IPS-18c (cell line): ENCODE data around the gene ESRRG.

ENCODE experiments used
- H3K4me3 ChIP-seq: 2 replicates; pipeline ENCODE4 v1.7.0; 2013; ENCODE audit warnings: low read depth, mild to moderate bottlenecking, low read length, moderate library complexity; ENCODE audit not compliant: insufficient read depth
- H3K9me3 ChIP-seq: one replicate; pipeline ENCODE4 v1.6.1; 2013; ENCODE audit warnings: mild to moderate bottlenecking, low read length, moderate library complexity; ENCODE audit not compliant: control insufficient read depth, insufficient read depth

The ESRRG gene

DNA sequence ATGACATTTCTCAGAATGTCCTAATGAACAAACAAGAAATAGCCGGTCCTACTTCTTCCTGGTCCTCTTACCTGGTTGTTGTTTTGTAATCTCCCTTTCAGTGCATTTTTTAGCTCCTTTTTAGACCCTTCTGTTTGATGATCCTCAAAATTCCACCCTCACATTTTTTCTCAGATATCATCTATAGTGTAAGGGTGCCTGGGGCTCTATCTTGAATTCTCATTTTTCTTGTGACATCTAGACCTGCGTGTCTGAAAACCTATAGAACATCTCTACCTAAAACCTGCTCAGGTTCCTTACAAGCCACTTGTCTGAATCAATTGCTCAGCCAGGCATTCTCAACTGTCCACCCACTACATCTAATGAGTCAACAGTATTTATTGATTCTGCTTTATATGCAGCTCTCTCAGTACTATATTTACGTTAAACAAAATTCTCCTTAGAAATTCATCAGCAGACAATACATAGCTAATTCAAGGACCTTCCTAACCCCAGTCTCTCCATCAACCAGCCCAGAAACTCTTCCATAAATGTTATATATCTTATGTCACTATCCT is 263.5 kb downstream of the ESRRG start:
- Histone ChIP-seq H3K4me3 (no peak overlapping the region), H3K9me3 (no peaks in the 10 kb centered on the region)

DNA sequence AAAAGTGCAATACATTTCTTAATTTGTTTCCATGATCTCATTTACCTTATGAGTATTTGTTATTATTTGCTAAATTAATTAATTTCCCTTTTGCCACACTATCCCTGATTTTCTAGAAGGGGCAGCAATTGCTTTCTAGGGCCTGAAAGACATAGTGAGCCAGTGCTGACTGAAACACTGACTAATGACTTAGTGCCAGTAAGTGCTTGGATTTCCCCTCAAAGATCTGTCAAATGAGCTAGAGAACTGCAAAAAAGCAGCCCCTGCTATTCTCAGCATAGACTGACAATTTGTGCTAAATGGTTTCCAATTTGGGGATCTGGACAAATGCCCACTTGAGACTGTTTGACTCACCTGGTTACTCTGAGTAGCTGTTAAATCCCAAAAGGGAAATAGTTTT is 264.4 kb downstream of the ESRRG start:
- H3K9me3 ChIP-seq: no peaks in the 10 kb centered on the region
- no peak overlapping the region for H3K4me3 ChIP-seq

DNA sequence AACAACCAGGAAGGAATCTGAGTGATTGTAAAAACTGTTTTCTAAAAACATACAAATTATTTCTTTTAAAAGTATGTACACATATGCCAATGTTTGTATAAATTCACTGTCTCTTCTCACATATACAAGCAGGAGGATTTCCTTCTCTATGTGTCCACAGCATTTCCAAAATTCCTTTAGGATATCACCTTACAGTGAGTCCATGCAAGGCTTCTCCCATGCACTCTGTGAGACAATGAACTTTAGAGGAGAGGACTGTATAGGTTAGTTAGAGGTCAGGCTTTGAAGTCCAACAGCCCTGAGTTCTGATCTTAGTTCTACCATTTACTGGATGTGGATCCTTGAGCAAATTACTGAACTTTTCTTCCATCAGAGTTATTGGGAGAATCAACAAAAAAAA is 265.9 kb downstream of the ESRRG start:
- no peak overlapping the region for H3K4me3 ChIP-seq

DNA sequence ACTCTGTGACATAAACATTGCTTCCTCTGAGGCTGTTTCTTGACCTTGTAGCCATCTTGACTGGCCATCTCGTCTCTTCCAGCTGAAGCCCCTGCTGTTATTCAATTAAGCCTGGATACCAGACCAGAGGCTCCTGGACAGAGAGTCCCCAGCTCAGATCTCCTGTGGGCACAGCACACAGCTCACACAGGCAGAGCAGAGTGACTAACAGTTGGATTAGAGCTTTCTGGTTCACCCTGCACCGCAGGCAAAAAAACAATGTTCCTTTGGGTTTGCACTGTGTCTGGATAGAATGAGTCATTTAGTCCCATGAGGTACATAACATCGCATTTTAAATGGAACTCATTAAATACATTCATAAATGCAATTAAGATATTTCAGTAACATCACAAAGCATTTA is 266.5 kb downstream of the ESRRG start:
- Histone ChIP-seq H3K9me3 (no peaks in the 10 kb centered on the region), H3K4me3 (no peak overlapping the region)

More for the DNA sequence above, 265.9 kb downstream of the ESRRG start:
- no peaks in the 10 kb centered on the region for H3K9me3 ChIP-seq

DNA sequence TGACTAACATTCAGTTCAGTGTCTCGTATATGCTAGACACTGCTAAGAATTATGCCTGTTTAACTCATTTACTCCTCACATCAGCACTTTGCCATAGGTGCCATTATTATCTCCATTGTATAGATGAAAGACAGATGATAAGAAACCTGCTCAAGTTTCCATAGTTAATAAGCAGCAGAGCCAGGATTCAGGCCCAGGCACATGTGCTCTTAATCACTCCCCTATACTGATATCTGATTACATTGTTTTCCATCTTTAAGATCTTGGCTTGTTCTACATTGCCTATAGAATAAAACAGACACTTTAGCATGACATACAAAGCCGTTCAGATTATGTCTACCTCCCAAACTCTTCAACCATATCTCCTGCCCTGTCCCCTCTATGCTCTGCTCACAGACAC is 269.5 kb downstream of the ESRRG start:
- Histone ChIP-seq H3K4me3 (no peak overlapping the region), H3K9me3 (no peaks in the 10 kb centered on the region)
